HEK293 (cell line): ENCODE results near the gene PARPBP.
"Not testable (repeated sequence)": the region's sequence is repeated elsewhere in the genome, so short reads cannot be mapped to it uniquely, and the experiment has no call there.

ENCODE experiments used
- CTCF ChIA-PET: fragments of 350-600 bp; formaldehyde crosslinking; extraction: SDS; loops from one replicate; lab custom pipeline; 2021; ENCODE audit warnings: antibody characterized with exemption; lab: Yijun Ruan, JAX
- POLR2A ChIA-PET: fragments of 300-600 bp; formaldehyde crosslinking; extraction: SDS; loops from one replicate; lab custom pipeline; 2020; ENCODE audit warnings: antibody characterized with exemption, inconsistent platforms; lab: Yijun Ruan, JAX
- H3K27ac ChIP-seq: fragments of 200-500 bp; sonication (Bioruptor generic); 2 replicates; pipeline ENCODE4 v1.5.1; 2014; ENCODE audit warnings: low read depth, low read length, control low read depth, inconsistent platforms; ENCODE audit errors: extremely low read depth
- H3K36me3 ChIP-seq, 2 experiments: fragments of 200-500 bp in 1 of 2; sonication (Bioruptor generic) in 1 of 2; 1 replicate in 1 of 2; 2 replicates in 1 of 2; pipeline ENCODE4 v1.5.1; 2014 to 2017; ENCODE audit warnings: inconsistent platforms in 2 of 2, low read length in 2 of 2; ENCODE audit not compliant: control insufficient read depth in 2 of 2, insufficient read depth in 1 of 2
- H3K4me1 ChIP-seq: fragments of 200-500 bp; sonication (Bioruptor generic); 2 replicates; pipeline ENCODE4 v1.5.1; 2014; ENCODE audit warnings: mild to moderate bottlenecking, low read length, inconsistent platforms; ENCODE audit not compliant: control insufficient read depth, insufficient read depth
- H3K4me3 ChIP-seq: 2 replicates; pipeline ENCODE4 v1.5.1; 2011; ENCODE audit warnings: low read depth, mild to moderate bottlenecking, control low read depth, low read length, moderate library complexity
- H3K9me3 ChIP-seq: fragments of 200-500 bp; sonication (Bioruptor generic); 2 replicates; pipeline ENCODE4 v1.5.1; 2014; ENCODE audit warnings: low read depth, low read length, inconsistent platforms; ENCODE audit not compliant: control insufficient read depth, insufficient read depth
- TCF7L2 ChIP-seq: IDR thresholded peaks from 2 replicates; pipeline ENCODE4 v1.6.1; 2011; ENCODE audit warnings: low read depth, mild to moderate bottlenecking, inconsistent platforms, low read length, moderate library complexity, borderline replicate concordance
- YY1 ChIP-seq: fragments of 450-650 bp; formaldehyde crosslinking; IDR thresholded peaks from 2 replicates; pipeline ENCODE4 v1.5.1; 2018; ENCODE audit warnings: missing biosample characterization, missing genetic modification characterization
- ZFP41 ChIP-seq: fragments of 450-650 bp; formaldehyde crosslinking; IDR thresholded peaks from 2 replicates; pipeline ENCODE4 v1.5.1; 2016; ENCODE audit warnings: missing biosample characterization, missing genetic modification characterization, borderline replicate concordance
- ZIC2 ChIP-seq: fragments of 450-650 bp; formaldehyde crosslinking; IDR thresholded peaks from 2 replicates; pipeline ENCODE4 v1.5.1; 2016; ENCODE audit warnings: missing biosample characterization, missing genetic modification characterization
- ZNF146 ChIP-seq: fragments of 450-650 bp; formaldehyde crosslinking; IDR thresholded peaks from 2 replicates; pipeline ENCODE4 v1.5.1; 2016; ENCODE audit warnings: missing biosample characterization, missing genetic modification characterization
- ZNF155 ChIP-seq: fragments of 450-650 bp; formaldehyde crosslinking; IDR thresholded peaks from 2 replicates; pipeline ENCODE4 v1.5.1; 2016; ENCODE audit warnings: missing biosample characterization, missing genetic modification characterization
- ZNF341 ChIP-seq: fragments of 450-650 bp; formaldehyde crosslinking; IDR thresholded peaks from 2 replicates; pipeline ENCODE4; 2016; ENCODE audit warnings: low read depth, missing biosample characterization, missing genetic modification characterization
- ZNF350 ChIP-seq: fragments of 450-650 bp; formaldehyde crosslinking; IDR thresholded peaks from 2 replicates; pipeline ENCODE4 v1.5.0; 2017; ENCODE audit warnings: missing biosample characterization, mild to moderate bottlenecking, missing genetic modification characterization
- ZNF510 ChIP-seq: fragments of 450-650 bp; formaldehyde crosslinking; IDR thresholded peaks from 2 replicates; pipeline ENCODE4 v1.5.1; 2018; ENCODE audit warnings: mild to moderate bottlenecking, missing genetic modification characterization, missing biosample characterization; ENCODE audit not compliant: insufficient replicate concordance
- ZNF514 ChIP-seq: fragments of 450-650 bp; formaldehyde crosslinking; IDR thresholded peaks from 2 replicates; pipeline ENCODE4 v1.5.1; 2016; ENCODE audit warnings: missing biosample characterization, missing genetic modification characterization
- ZNF549 ChIP-seq: fragments of 450-650 bp; IDR thresholded peaks from 2 replicates; pipeline ENCODE4 v1.5.1; 2018; ENCODE audit warnings: missing biosample characterization, missing genetic modification characterization, mild to moderate bottlenecking, inconsistent platforms, moderate library complexity
- ZNF555 ChIP-seq: fragments of 450-650 bp; formaldehyde crosslinking; conservative IDR thresholded peaks from 2 replicates; pipeline ENCODE4 v1.5.1; 2017; ENCODE audit warnings: missing biosample characterization, mild to moderate bottlenecking, missing genetic modification characterization, inconsistent platforms
- ZNF558 ChIP-seq: fragments of 450-650 bp; formaldehyde crosslinking; IDR thresholded peaks from 2 replicates; pipeline ENCODE4 v1.5.1; 2016; ENCODE audit warnings: missing biosample characterization, missing genetic modification characterization
- ZNF621 ChIP-seq: fragments of 450-650 bp; formaldehyde crosslinking; IDR thresholded peaks from 2 replicates; pipeline ENCODE4 v1.5.1; 2017; ENCODE audit warnings: missing biosample characterization, missing genetic modification characterization
- ZNF837 ChIP-seq: fragments of 450-650 bp; formaldehyde crosslinking; IDR thresholded peaks from 2 replicates; pipeline ENCODE4 v1.5.1; 2016; ENCODE audit warnings: missing biosample characterization, missing genetic modification characterization
- TF ChIP-seq, protein P1 (sequence below): fragments of 450-650 bp; formaldehyde crosslinking; IDR thresholded peaks from 2 replicates; pipeline ENCODE4 v1.5.1; 2016; ENCODE audit warnings: missing biosample characterization, missing genetic modification characterization
- TF ChIP-seq, protein P2 (sequence below): fragments of 450-650 bp; formaldehyde crosslinking; IDR thresholded peaks from 2 replicates; pipeline ENCODE4 v1.5.1; 2016; ENCODE audit warnings: missing biosample characterization, missing genetic modification characterization

PARPBP gene

GRCh38 chr12:102234599-102234998 lies 114.6 kb downstream of the PARPBP start:
- H3K36me3 ChIP-seq = no peaks in the 10 kb centered on the region
- no peak overlapping the region for H3K4me3 ChIP-seq
- POLR2A ChIA-PET = no interaction called here
- CTCF ChIA-PET = interaction anchor here (0.6 kb wide), 1 partner anchor 554 kb away, joined by 3 read pairs; no protein-coding TSS in a partner anchor
- H3K9me3 ChIP-seq = no peaks in the 10 kb centered on the region
- TF ChIP-seq ZFP41 (tag by site-specific recombination) = no peak
- no peak for TF ChIP-seq ZNF155 (tag by site-specific recombination)
- TF ChIP-seq, protein P1, sequence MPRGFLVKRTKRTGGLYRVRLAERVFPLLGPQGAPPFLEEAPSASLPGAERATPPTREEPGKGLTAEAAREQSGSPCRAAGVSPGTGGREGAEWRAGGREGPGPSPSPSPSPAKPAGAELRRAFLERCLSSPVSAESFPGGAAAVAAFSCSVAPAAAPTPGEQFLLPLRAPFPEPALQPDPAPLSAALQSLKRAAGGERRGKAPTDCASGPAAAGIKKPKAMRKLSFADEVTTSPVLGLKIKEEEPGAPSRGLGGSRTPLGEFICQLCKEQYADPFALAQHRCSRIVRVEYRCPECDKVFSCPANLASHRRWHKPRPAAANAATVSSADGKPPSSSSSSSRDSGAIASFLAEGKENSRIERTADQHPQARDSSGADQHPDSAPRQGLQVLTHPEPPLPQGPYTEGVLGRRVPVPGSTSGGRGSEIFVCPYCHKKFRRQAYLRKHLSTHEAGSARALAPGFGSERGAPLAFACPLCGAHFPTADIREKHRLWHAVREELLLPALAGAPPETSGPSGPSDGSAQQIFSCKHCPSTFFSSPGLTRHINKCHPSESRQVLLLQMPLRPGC = no peak
- no peak for TF ChIP-seq ZNF549 (tag by site-specific recombination)
- no peak for TF ChIP-seq ZNF350 (tag by site-specific recombination)
- TF ChIP-seq ZNF837 = no peak
- TF ChIP-seq, protein P2, sequence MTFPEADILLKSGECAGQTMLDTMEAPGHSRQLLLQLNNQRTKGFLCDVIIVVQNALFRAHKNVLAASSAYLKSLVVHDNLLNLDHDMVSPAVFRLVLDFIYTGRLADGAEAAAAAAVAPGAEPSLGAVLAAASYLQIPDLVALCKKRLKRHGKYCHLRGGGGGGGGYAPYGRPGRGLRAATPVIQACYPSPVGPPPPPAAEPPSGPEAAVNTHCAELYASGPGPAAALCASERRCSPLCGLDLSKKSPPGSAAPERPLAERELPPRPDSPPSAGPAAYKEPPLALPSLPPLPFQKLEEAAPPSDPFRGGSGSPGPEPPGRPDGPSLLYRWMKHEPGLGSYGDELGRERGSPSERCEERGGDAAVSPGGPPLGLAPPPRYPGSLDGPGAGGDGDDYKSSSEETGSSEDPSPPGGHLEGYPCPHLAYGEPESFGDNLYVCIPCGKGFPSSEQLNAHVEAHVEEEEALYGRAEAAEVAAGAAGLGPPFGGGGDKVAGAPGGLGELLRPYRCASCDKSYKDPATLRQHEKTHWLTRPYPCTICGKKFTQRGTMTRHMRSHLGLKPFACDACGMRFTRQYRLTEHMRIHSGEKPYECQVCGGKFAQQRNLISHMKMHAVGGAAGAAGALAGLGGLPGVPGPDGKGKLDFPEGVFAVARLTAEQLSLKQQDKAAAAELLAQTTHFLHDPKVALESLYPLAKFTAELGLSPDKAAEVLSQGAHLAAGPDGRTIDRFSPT (tag by site-specific recombination) = no peak
- TF ChIP-seq ZIC2 = no peak
- TF ChIP-seq ZNF558 (tag by site-specific recombination) = no peak
- TF ChIP-seq ZNF555 (tag by site-specific recombination) = no peak
- no peak for TF ChIP-seq ZNF621 (tag by site-specific recombination)
- TF ChIP-seq ZNF510 = no peak
- no peak for TF ChIP-seq ZNF514 (tag by site-specific recombination)
- TF ChIP-seq TCF7L2 = no peak
- TF ChIP-seq YY1 (tag by site-specific recombination) = no peak
- no peak for TF ChIP-seq ZNF341 (tag by site-specific recombination)
- no peak overlapping the region for H3K27ac ChIP-seq
- H3K4me1 ChIP-seq = no peaks in the 10 kb centered on the region

- H3K36me3 ChIP-seq, POLR2A ChIA-PET, H3K4me3 ChIP-seq, H3K9me3 ChIP-seq, H3K27ac ChIP-seq, CTCF ChIA-PET, H3K4me1 ChIP-seq: not testable (repeated sequence)
- peak; percentile 55; the same call in 1 of the 2 replicates for TF ChIP-seq ZNF146
Measured at GRCh38 chr12:102240859-102241258, 120.9 kb downstream of the PARPBP start.
